K562 (cell line): Measurements from ENCODE around the gene RPS8. TPM values are rescaled to one million over a fixed set of nuclear protein-coding genes. Genes with fewer than 3 reads are reported as not detected.

Experiments used
- CCAR2 ChIP-seq: fragments of 200-400 bp; formaldehyde crosslinking; IDR thresholded peaks from 2 replicates; pipeline ENCODE4 v1.6.1; 2017; ENCODE audit warnings: mild to moderate bottlenecking, low read depth, low read length
- CCNT2 ChIP-seq: IDR thresholded peaks from 2 replicates; pipeline ENCODE4 v1.6.1; 2011; ENCODE audit warnings: borderline replicate concordance, low read depth, mild to moderate bottlenecking, moderate library complexity, mixed read lengths, low read length; ENCODE audit not compliant: insufficient read length; ENCODE audit errors: extremely low read depth
- ILF3 ChIP-seq: fragments of 450-650 bp; IDR thresholded peaks from 2 replicates; pipeline ENCODE4 v1.6.1; 2018; ENCODE audit warnings: antibody characterized with exemption, mild to moderate bottlenecking, moderate library complexity, borderline replicate concordance
- NFE2L1 ChIP-seq: fragments of 450-650 bp; IDR thresholded peaks from 2 replicates; pipeline ENCODE4 v1.6.1; 2016; ENCODE audit warnings: missing genetic modification characterization, low read depth, mild to moderate bottlenecking, missing compliant biosample characterization, moderate library complexity, borderline replicate concordance
- NONO ChIP-seq, 2 experiments: fragments of 200-400 bp in 1 of 2; fragments of 450-650 bp in 1 of 2; formaldehyde crosslinking in 1 of 2; IDR thresholded peaks; 2 replicates each; pipeline ENCODE4 v1.6.1; 2017; ENCODE audit warnings: low read depth in 2 of 2, mild to moderate bottlenecking in 2 of 2, moderate library complexity in 2 of 2, low read length in 1 of 2
- POLR2G ChIP-seq: fragments of 200-400 bp; formaldehyde crosslinking; IDR thresholded peaks from 2 replicates; pipeline ENCODE4 v1.6.1; 2017; ENCODE audit warnings: low read depth, mild to moderate bottlenecking, antibody characterized with exemption, low read length, moderate library complexity
- ZNF253 ChIP-seq: fragments of 250-450 bp; sonication (Bioruptor Pico); conservative IDR thresholded peaks from 2 replicates; pipeline ENCODE4 v1.6.1; 2021; ENCODE audit warnings: mild to moderate bottlenecking
- ZNF431 ChIP-seq: sonication (generic); formaldehyde crosslinking; IDR thresholded peaks from 2 replicates; pipeline ENCODE4 v1.8.0; 2022; ENCODE audit warnings: mild to moderate bottlenecking, missing genetic modification reagents
- polyA plus RNA-seq, 8 experiments: library from polyadenylated mRNA; depleted of rRNA in 4 of 8; stranded (reverse) in 5 of 8; unstranded in 3 of 8; fragments of >200 nt; fragmentation: Nextera tagmentation in 2 of 8; fragmentation: Illumina TruSeq in 1 of 8; extraction: Ambion mirVana in 2 of 8; extraction: Trizol in 1 of 8; gene quantifications; 2 replicates each; pipeline versions ENCODE4 v1.2.1 to v1.2.3, GENCODE V29; 2011 to 2014; ENCODE audit warnings: inconsistent platforms in 1 of 8, missing spikeins in 1 of 8
- total RNA-seq, 7 experiments: library from RNA; depleted of rRNA in 6 of 7; stranded (reverse); fragments of >200 nt in 6 of 7; fragmentation: Illumina TruSeq in 2 of 7; extraction: Trizol in 2 of 7; gene quantifications; 2 replicates each; pipeline versions ENCODE4 v1.2.1 to v1.2.3, GENCODE V29; 2011 to 2021; ENCODE audit warnings: low replicate concordance in 1 of 7
- TF ChIP-seq, protein P1 (sequence below): sonication (generic); formaldehyde crosslinking; IDR thresholded peaks from 2 replicates; pipeline ENCODE4 v1.8.1; 2022; ENCODE audit warnings: missing genetic modification reagents
- TF ChIP-seq, protein P2 (sequence below): sonication (generic); formaldehyde crosslinking; IDR thresholded peaks from 2 replicates; pipeline ENCODE4 v1.8.1; 2023; ENCODE audit warnings: missing genetic modification reagents, mild to moderate bottlenecking, borderline replicate concordance
- TF ChIP-seq, protein P3 (sequence below): fragments of 250-450 bp; sonication (Bioruptor Pico); IDR thresholded peaks from 2 replicates; pipeline ENCODE4 v1.4.0; 2020
- TF ChIP-seq, protein P4 (sequence below): fragments of 450-650 bp; IDR thresholded peaks from 2 replicates; pipeline ENCODE4 v1.6.1; 2014; ENCODE audit warnings: low read depth, mild to moderate bottlenecking, moderate library complexity, borderline replicate concordance

Gene RPS8
- total and polyA plus RNA-seq, 9 of the 15 experiments (the other 6 are each of a cell fraction or from before 2014, with no cell fraction given): 2,431 to 4,168 (median 3,109) TPM

DNA sequence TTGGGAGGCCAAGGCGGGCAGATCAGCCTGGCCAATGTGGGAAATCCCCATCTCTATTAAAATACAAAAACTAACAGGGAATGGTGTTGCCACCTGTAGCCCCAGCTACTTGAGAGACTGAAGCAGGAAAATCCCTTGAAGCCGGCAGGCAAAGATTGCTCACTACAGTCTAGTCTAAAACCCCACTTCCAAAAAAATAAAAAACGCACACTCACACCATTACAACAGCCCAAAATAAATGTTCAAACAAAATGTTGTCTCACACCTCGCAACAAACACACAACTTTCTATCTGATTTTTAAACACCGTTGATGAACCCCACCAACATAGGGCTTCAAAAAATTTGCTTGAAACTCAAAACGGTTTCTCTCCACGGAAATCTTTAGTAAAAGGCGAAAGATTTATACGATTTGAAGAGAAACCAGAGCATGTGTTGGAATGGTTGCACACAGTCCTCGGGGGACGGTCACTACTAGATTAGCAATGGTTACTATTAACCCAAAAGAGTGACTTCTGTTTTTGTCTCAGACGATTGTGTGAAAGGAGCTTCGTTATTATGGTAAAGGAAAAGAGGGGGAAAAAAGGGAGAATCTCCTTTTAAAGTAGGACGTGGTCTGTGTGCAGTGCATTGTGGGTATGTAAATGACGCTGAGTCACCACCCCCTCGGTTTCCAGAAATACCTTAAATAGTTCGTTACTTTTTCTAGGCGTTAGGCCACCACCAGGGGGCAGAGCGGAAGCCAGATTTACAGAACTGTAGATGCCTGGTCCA is 44.4 kb upstream of the RPS8 start, which contains the start of gene RNU5D-1 (continued):
- TF ChIP-seq, protein P1, sequence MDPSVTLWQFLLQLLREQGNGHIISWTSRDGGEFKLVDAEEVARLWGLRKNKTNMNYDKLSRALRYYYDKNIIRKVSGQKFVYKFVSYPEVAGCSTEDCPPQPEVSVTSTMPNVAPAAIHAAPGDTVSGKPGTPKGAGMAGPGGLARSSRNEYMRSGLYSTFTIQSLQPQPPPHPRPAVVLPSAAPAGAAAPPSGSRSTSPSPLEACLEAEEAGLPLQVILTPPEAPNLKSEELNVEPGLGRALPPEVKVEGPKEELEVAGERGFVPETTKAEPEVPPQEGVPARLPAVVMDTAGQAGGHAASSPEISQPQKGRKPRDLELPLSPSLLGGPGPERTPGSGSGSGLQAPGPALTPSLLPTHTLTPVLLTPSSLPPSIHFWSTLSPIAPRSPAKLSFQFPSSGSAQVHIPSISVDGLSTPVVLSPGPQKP (CRISPR knock-in tag): no peak
- TF ChIP-seq CCNT2: peak; percentile 50
- peak; percentile 83 to 92; a peak in 3 of 4 replicates for TF ChIP-seq NONO (IDR thresholded peaks at IDR 0.05; ENCODE audit: low read depth in 2 of 2, low read length in 1 of 2)
- TF ChIP-seq, protein P2, sequence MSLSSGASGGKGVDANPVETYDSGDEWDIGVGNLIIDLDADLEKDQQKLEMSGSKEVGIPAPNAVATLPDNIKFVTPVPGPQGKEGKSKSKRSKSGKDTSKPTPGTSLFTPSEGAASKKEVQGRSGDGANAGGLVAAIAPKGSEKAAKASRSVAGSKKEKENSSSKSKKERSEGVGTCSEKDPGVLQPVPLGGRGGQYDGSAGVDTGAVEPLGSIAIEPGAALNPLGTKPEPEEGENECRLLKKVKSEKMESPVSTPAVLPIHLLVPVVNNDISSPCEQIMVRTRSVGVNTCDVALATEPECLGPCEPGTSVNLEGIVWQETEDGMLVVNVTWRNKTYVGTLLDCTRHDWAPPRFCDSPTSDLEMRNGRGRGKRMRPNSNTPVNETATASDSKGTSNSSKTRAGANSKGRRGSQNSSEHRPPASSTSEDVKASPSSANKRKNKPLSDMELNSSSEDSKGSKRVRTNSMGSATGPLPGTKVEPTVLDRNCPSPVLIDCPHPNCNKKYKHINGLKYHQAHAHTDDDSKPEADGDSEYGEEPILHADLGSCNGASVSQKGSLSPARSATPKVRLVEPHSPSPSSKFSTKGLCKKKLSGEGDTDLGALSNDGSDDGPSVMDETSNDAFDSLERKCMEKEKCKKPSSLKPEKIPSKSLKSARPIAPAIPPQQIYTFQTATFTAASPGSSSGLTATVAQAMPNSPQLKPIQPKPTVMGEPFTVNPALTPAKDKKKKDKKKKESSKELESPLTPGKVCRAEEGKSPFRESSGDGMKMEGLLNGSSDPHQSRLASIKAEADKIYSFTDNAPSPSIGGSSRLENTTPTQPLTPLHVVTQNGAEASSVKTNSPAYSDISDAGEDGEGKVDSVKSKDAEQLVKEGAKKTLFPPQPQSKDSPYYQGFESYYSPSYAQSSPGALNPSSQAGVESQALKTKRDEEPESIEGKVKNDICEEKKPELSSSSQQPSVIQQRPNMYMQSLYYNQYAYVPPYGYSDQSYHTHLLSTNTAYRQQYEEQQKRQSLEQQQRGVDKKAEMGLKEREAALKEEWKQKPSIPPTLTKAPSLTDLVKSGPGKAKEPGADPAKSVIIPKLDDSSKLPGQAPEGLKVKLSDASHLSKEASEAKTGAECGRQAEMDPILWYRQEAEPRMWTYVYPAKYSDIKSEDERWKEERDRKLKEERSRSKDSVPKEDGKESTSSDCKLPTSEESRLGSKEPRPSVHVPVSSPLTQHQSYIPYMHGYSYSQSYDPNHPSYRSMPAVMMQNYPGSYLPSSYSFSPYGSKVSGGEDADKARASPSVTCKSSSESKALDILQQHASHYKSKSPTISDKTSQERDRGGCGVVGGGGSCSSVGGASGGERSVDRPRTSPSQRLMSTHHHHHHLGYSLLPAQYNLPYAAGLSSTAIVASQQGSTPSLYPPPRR (CRISPR knock-in tag): peak; percentile 90
- 0 out of 2 replicates have a peak, but pooled peaks have one; percentile 28 for TF ChIP-seq CCAR2
- TF ChIP-seq NFE2L1 (tag): peak; percentile 58; the same call in 1 of the 2 replicates
- peak; percentile 98 for TF ChIP-seq ZNF253 (CRISPR knock-in tag)
- TF ChIP-seq, protein P3, sequence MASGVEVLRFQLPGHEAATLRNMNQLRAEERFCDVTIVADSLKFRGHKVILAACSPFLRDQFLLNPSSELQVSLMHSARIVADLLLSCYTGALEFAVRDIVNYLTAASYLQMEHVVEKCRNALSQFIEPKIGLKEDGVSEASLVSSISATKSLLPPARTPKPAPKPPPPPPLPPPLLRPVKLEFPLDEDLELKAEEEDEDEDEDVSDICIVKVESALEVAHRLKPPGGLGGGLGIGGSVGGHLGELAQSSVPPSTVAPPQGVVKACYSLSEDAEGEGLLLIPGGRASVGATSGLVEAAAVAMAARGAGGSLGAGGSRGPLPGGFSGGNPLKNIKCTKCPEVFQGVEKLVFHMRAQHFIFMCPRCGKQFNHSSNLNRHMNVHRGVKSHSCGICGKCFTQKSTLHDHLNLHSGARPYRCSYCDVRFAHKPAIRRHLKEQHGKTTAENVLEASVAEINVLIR: peak; percentile 55; the same call in 1 of the 2 replicates
- TF ChIP-seq, protein P4, sequence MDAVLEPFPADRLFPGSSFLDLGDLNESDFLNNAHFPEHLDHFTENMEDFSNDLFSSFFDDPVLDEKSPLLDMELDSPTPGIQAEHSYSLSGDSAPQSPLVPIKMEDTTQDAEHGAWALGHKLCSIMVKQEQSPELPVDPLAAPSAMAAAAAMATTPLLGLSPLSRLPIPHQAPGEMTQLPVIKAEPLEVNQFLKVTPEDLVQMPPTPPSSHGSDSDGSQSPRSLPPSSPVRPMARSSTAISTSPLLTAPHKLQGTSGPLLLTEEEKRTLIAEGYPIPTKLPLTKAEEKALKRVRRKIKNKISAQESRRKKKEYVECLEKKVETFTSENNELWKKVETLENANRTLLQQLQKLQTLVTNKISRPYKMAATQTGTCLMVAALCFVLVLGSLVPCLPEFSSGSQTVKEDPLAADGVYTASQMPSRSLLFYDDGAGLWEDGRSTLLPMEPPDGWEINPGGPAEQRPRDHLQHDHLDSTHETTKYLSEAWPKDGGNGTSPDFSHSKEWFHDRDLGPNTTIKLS: peak; percentile 80; the same call in 1 of the 2 replicates
- TF ChIP-seq POLR2G: peak; percentile 75
- peak; percentile 88; the same call in 1 of the 2 replicates for TF ChIP-seq ZNF431 (CRISPR knock-in tag)
- peak; percentile 100 for TF ChIP-seq ILF3
